GOT3 (cell line): Measurements from ENCODE around the gene BET1L.
"Not testable (repeated sequence)": the region's sequence is repeated elsewhere in the genome, so short reads cannot be mapped to it uniquely, and the experiment has no call there.

Experiments used
- DNase-seq: peaks from one replicate; lab custom pipeline; 2025; ENCODE audit warnings: mixed read lengths; lab: John Stamatoyannopoulos, UW

BET1L gene

DNA sequence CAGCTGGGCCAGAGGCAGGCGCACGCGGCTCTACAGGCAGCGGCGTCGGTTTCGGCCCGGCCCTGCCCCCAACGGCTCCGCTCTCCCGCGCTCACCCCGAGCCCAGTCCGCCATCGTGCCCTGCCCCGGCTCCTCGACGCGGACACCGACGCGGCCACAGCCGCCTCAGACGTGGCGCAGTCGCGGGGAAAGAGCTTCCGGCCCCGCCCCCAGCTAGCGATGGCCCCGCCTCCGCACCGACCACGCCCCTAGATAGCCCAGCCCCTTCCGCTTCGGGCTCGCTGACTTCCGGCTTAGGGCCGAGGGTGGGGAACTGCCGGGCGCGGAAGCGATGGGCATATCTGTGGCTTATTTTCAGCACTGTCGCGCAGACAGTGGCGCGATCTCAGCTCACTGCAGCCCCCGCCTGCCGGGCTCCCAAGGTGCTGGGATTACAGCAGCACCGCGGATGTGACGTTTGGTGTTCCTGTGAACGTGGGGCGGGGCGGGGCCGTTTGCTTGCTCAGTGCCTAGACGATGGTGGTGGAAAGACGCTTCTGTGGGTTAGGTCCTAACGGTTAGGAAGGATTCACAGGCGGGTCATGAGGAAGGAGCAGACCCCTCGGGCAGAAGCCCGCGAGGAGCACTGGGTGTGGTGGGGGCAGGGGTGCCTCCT lies at the start of gene BET1L, which contains the start of gene RIC8A:
TSS of gene BET1L (minus strand) at position 192 of the 655 bp plus-strand sequence. CDS start at position 114, 78 bp downstream.
TSS of gene RIC8A (plus strand) at position 501 of the 655 bp plus-strand sequence. CDS start 1,147 bp downstream, outside the sequence.
- DNase-seq = peak; percentile 73

- DNase-seq = no peak
These were observed 48.6 kb upstream of the BET1L start for GRCh38 chr11:255816-256215.

DNA sequence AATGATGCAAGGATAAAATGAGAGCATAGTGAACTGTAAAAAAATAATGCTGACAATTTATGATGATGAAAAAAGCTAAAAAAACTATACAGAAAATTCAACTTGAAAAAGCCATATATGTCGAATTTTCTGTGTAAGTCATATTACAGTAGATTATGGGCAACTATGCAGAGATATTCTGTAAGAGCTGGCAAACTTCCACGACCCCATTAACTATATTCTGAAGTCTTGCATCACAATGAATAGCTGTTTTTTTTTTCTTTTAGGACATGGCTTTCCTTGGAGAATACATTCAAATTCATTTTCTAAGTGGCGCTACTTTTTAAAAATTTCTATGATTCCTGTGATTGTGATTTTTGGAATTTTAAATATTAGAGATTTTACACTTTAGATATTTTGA lies 48.0 kb upstream of the BET1L start:
- DNase-seq = no peak

DNA sequence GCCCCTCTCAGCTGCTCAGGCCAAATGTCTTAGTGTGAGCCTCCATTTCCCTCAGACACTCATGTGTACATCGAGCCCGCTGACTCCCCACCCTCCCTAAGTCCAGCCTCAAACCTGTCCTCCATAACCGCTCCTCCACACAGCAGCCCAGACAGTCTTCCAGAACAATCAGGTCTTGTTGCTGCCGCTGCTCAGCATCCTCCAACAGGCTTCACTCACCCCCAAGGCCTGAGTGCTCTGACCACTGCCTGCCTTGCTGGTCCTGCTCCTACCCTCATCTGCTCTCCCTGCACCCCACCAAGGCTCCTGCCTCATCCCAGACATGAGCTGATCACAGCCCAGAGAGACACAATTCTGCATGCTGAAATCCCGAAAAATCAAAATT lies 46.7 kb upstream of the BET1L start:
- DNase-seq = no peak

DNA sequence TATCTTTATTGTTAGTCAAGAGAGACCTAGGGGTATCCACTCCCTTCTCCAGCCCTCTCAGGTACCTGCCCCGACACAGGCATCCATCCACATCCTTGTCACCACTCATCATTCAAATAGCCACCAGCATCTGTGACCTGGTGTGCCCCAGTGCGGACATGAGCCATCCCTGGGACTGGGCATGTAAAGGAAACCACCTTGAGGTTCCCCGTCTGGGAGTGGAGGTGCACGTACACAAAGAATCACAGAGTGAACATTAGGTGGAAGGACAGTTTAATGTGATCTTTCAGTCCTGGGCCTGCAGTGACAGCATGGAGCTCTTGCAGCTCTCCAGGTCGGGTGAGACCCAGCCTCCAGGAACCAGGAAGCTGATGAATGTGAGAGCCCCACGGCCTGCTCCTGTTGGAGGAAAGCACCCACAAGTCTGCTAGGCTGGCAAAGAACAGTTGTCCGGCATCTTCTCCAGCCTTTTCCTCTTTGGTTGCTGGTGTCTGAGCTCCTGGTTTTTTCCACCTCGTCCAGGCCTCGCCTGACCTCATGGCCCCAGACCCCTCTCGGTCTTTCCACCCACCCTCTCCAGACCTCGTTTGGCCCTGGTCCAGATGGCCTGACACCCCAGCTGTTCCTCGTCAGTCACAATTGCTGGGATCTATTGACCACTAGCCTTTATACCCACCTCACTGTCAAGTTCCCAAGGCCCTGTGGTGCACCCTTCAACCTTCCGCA lies 46.1 kb upstream of the BET1L start:
- DNase-seq = no peak

DNA sequence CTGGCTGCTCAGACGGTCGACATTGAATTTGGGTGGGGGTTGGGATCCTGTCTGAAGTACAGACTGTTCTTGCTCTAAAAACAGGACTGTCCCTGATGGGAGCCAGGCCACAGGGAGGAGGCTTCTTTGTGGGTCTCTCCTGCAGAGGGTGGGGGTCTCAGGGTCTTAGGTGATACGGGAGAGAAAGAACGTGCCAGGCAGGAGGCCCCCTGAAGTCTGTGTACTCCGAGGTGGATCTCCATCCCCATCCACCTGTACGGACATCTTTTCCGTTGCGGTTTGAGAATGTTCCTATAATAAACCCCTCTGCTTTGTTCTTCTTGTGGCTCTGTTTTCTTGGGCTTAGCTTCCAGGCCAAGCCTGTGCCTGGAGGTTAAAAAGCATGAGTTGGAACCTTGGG lies 45.5 kb upstream of the BET1L start:
- DNase-seq = no peak

DNA sequence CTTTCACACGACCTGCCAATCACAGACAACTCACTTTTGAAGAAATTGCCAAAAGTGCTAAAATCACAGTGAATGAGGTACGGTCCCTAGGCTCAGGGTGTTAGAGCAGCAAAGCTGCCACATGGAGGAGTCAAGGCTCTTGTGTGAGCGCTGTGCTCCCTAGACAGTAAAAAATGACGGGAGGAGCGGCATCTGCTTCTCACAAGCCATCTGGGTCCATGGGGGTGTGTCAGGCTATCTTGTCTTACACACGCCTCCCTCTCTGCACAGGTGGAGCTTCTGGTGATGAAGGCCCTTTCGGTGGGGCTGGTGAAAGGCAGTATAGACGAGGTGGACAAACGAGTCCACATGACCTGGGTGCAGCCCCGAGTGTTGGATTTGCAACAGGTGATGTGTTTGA lies 44.4 kb upstream of the BET1L start:
- no peak for DNase-seq

DNA sequence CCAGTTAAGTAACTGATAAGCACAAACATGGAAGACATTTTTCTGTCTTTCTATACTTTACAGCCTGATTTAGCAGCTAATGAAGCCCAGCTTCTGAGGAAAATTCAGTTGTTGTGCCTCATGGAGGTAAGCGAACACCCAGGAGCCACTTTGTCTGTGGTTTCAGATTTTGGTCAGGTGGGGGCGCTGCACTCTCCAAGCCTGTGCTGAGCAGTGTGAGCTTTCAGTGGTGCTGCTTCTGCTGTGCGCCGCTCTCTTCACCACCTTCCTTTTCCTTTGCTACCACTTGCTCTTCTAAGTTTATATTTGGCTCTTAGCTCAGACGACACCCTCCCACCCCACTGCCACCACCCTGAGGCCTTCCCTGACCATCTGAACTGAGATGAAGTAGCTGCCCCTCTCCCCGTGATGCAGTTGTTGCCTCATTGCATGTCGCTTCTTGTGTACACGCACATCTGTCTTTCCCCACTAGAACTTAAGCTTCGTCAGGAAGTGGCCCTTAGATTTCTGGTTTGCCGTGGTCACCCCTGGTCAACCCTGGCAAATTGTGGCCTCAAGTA lies 43.6 kb upstream of the BET1L start:
- DNase-seq = no peak

DNA sequence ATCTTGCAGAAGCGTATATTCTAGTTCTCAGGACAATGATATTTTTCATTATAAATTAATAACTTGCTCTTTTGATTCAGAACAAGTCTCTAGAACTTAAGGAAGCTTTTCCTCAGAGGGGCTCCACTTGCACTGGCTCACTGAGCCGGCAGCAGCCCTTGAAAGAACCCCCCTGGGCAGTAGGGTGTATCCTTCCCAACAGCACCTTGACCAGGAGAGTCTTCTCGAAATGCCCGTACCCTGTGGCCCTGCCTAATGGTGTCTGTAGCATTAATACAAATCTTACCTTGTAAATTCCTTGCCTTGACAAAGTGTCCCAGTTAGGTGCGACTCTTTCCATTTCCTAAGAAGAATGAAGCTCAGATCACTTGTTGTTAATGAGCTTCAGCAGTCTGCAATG lies 43.1 kb upstream of the BET1L start:
- no peak for DNase-seq

DNA sequence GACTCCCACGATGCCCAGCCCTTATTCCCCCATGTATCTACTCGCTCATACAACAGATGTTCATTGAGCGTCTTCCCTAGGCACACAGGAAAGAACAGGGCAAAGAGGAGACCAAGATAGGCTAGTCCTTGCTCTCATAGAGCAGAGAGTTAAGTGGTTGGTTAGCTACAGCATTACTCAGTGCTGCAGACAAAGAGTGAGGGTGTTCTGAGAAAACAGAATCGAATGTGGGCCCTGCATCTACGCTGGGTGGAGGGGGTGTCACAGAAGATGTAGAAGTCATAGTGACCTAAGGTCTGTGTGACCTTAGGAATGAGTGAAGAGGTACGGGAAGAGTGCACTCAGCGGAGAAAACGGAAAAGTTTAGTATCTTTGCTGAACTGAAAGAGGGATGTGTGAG lies 41.9 kb upstream of the BET1L start:
- no peak for DNase-seq

DNA sequence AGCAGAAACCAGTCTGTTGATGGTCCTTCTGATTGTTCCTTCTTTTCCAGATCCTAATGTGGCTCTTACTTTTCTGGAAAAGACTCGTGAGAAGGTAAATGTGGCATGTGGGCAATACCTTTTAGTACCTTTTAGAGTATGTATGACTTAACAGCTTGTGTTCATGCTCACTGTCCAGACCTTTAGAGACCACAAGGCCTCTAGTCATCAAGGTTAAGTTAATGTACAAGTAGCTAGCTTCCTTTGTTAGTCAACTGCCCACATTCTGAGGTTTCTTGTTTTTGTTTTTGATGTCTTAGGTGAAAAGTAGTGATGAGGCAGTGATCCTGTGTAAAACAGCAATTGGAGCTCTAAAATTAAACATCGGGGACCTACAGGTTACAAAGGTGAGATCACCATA lies 37.2 kb upstream of the BET1L start:
- no peak for DNase-seq

GRCh38 chr11:241634-242033 lies 34.4 kb upstream of the BET1L start:
- DNase-seq = no peak

GRCh38 chr11:240315-240714 lies 33.1 kb upstream of the BET1L start:
- DNase-seq = no peak

- not testable (repeated sequence) for DNase-seq
These were observed 31.1 kb upstream of the BET1L start for GRCh38 chr11:238346-238745.

DNA sequence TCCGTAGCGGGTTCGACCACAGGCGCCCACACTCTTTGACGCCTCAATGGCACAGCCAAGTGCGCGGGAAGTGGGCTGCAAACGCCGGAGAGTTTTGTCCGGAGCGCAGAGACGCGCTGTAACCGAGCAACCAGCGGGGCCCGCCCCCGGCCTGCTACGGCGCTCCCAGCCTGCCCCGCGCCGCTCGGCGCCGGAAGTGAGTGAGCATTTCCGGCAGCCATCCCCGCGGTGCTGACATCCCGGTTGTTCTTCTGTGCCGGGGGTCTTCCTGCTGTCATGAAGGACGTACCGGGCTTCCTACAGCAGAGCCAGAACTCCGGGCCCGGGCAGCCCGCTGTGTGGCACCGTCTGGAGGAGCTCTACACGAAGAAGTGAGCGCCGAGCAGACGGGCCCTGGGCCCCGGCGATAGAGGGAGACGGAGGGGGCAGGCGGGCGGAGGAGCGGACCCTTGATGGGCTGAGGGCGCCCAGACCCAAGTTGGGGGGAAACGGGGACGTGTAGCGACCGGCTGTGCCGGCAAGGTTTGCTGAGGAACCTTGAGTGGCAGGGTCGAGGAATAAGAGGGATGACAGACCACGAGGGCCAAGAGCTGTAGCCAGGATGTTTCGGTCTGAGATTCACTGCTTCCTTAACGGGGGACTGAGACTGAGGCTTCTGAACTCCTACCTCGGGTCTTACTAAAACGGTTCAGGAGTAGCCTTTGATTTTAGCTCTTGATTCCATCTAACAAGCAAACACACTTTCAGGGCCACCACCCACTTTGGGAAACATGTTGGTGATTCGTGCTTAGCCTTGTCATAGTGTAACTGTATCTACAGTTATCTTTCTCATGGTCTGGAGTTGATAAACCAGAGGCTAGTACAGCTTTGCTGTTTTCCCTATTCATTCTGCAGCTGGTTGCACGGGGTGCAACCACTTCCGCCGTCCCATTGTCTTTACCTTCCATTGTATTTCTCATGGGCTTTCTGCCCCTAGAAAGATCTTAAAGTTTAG lies 29.9 kb upstream of the BET1L start, which contains the start of gene PSMD13:
TSS of gene PSMD13 (plus strand) at position 203 of the 994 bp plus-strand sequence. CDS start at position 277, 74 bp downstream.
- DNase-seq = no peak

DNA sequence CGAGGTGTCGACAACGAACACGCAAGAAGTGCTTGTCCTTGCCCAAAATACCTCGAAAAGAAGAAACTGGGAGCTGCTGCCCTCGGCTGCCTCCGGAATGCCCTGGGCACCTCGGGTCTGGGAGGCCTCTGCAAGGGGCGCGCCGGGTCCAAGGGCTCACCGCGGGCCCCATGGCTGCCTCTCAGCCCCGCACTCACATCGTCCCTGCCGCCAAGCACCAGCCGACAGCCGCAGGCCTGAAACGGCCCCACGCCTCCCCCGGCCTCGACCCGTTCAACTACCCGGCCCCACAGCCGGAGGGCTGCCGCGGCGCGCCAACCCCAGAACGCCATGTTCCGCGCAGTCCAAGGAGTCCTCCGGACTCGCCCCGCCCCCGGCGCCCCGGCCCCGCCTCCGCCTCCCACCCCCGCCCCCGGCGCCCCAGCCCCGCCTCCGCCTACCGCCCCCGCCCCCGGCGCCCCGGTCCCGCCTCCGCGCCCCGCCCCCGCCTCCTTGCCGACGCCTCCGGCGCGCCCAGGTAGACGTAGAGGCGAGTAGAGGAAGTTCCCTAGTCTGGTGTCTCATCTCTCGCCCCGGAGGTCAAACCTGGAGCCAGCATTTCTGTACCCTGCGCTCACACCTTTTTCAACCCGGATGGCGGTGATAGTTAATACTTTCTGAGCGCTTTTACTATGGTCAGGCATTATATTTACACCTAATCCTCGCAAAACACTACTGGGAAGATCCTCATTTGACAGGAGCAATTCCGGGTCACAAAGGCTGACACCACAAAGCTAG lies 29.0 kb upstream of the BET1L start, which contains the start of gene SIRT3:
TSS of gene SIRT3 (minus strand) at position 346 of the 777 bp plus-strand sequence. CDS start at position 332, 14 bp downstream.
- peak; percentile 35 for DNase-seq

DNA sequence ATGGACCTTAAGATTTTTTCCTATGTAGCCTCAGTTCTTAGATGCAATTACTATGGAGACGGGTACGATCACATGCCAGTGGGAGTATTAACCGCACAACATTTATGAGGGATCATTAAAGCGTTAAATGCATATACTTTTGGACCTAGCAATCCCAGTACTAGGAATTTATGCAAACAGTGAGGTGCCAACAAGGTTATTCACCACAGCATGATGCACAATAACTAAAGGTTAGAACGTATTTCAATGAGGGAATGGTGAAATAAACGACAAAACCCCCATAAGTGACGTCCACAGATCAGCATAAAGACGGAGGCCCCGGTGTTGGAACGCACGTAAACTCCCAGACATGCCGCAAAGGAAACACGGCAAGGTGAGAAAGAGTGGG lies 28.4 kb upstream of the BET1L start:
- no peak for DNase-seq

- DNase-seq = no peak
These were observed 28.0 kb upstream of the BET1L start for GRCh38 chr11:235180-235579.

- no peak for DNase-seq
These were observed 25.8 kb upstream of the BET1L start for GRCh38 chr11:232783-233565.

DNA sequence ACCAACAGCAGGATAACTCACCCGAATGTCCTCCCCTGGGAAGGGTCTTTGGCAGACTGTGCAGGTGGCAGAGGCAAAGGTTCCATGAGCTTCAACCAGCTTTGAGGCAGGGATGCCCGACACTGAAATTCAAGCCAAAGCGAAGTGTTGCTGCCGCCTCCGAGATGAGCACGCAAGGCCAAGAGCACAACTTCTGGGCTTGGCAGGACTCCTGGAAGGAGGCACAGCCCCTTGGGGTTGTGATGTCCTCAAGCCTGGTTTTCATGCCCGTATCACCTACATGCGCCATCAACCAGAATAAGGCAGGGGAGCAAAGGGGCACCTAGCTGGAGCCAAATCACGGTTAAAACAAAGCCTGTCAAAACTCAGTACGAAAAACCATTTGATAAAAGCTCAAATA lies 23.2 kb upstream of the BET1L start:
- no peak for DNase-seq
